GM18951 (cell line): ENCODE measurements around the gene SERTAD3.

Experiments used
- POLR2A ChIP-seq: IDR thresholded peaks from 4 replicates; pipeline ENCODE4 v1.6.1; 2011; ENCODE audit warnings: mild to moderate bottlenecking; ENCODE audit not compliant: insufficient read length, insufficient read depth; ENCODE audit errors: extremely low read depth
- in situ Hi-C: fragments of 300-500 bp; cut with MboI; formaldehyde crosslinking; loops from one replicate; pipeline ENCODE4 v1.12.0; 2022; ENCODE audit warnings: low sequenced_read_pairs, mixed read lengths, inconsistent platforms; ENCODE audit not compliant: unreplicated experiment

SERTAD3 gene

DNA sequence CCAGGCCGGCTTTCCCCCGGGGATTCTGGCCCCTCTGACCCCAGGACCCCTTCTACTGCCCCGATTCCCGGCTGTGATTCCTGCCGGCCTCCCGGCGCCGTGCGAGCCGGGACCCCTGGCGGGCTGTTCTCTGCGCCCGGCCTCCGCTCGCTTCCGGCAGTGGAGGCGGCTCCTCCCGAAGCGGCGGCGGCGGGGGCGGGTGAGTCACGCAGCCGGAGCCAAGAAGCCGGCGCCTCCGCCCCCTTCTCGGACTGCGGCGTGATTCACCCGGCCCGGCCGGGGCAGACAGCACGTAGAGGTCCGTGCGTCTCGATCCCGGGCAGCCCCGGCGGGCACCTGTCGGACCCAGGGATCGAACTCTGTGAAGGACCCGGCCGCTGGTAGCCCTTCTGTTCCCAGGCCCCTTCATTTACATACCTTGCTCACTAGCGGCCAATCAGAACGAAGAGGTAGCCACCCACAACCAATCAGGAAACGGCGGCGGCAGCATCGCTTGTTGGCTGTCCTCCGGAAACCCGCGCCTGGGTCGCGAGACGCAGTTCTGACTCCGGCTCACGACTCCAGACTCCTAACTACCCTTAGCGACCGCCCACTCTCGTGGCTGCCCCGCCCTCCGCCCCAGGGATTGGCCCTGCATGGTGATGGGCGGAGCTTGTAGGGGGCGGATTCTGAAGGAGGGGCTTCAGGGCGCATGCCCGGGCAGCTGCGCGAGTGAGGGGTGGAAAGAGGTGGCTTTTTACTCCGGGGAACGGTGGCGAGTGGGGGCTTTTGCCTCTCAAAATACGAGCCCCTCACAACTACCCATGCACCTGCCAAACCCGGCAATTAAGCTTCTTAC is 18.5 kb downstream of the SERTAD3 start, which contains the start of gene SERTAD1:
Gene SERTAD1 (minus strand): TSS at position 543 of the 838 bp plus-strand sequence. CDS start 2,446 bp downstream, outside the sequence.
- in situ Hi-C loops, result no loop called here

DNA sequence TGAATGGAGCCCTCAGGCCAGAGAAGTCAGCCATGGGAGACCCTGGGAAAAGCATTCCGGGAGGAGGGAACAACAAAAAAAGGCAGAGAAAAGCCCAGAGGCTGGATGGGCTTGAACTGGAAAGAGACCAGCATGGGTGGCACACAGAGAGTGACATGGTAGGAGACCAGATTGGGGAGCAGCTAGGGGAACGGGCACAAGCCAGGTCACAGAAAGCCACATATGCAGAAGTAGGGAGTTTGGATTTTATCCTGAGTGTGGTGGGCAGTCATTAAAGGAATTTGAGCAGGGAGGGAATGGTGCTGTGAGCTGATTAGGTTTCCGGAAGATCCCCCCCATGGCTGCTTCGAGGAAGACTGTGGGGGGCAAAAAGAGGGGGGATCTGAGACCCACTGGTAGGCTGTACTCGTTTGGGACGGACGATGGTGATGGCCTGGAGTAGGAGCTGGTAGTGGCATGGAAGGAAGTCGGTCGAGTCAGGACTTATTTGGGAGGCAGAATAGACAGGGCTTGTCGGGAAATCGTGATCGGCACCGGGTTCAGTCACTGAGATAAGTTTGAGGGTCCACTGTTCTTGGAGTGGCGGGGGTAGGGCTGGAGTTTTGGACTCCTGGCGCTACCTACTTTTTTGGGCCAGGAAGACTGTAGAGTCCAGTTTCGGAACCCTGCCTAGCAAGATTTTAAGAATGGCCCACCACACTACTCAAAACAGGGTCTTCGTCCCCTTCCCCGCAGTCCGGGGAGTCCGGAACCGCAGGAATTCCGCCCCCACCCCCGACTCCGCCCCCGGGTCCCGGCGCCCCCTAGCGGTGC is 19.3 kb downstream of the SERTAD3 start:
- in situ Hi-C loops, result no loop called here
- TF ChIP-seq POLR2A, result no peak

More for the DNA sequence above, 18.5 kb downstream of the SERTAD3 start, which contains the start of gene SERTAD1:
- TF ChIP-seq POLR2A, result peak; percentile 99

DNA sequence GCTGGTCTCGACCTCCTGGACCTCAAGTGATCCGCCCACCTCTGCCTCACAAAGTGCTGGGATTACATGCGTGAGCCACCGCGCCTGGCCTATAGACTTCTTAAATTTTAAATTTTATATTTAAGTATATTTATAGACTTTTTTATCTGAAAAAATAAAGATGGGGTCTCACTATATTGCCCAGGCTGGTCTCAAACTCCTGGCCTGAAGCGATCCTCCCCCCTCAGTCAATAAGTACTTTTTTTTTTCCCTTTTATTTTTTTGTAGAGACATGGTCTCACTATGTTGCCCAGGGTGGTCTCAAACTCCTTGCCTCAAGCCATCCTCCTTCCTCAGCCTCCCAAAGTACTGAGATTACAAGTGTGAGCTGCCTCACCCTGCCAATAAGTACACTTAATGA is 20.2 kb downstream of the SERTAD3 start:
- in situ Hi-C loops, result no loop called here
- no peak for TF ChIP-seq POLR2A

DNA sequence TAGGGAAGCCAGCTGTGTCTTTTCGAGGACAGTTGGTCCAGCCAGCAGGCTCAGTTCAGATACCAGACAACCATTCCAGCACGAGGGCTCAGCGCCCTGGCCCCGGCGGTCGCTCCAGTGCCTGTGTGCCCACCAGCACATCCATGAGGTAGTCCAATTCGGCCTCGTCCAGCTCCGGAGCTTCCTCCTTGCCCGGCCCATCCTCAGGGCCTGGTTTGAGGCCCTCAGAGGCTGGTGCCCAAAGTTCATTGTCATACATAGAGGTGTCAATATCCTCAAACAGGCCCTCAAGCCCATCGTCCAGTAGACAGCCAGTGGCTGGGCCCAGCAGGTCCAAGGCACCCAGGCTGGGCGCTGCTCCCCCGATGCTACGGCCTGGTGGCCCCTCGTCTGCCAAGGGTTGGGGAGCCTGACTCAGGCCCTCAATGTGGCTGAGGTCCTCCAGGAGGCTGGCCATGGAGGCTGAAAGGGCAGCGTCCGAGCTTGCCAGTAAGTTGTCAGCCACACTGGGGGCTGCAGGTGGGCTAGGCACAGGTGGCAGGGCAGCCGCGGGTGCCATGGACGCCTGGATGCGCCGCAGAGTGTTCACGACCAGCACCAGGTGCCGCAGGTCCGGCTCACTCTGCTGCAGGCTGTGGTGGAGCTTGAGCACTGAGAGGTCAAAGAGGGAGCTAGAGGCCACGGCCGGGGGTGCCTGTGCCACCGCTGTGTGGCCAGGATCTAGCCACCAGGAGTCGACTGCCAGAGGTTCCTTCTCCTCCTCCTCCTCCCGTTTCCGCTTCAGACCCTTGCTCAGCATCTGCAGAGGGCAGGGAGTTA is 21.2 kb downstream of the SERTAD3 start:
- TF ChIP-seq POLR2A, result no peak
- in situ Hi-C loops, result no loop called here

DNA sequence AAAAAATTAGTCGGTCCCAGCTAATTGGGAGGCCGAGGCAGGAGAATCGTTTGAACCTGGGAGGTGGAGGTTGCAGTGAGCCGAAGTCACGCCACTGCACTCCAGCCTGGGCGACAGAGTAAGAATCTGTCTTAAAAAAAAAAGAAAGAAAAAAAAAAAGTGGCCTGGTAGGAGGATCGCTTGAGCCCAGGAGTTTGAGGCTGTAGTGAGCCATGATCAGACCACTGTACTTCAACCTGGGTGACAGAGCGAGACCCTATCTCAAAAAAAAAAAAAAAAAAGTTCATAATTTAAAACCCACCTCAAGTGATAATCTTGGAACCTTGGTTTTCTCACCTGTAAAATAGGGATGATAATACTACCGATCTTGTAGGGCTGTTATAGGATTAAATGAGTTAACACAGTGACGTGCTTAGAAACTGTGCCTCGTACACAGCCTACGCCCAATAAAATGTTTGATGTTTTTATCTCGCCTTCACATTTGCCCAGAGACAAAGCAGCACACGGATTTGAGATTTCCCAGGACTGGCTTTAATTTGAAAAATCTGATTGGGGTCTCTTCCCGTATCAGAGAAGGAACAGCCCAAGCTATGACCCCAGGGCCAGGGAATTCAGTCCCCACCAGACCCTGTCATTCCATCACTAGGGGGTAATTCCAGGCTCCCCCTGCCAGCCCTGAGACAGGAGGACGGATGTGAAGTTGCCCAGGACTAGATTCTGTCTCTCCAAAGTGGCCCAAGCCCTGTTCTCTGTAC is 22.0 kb downstream of the SERTAD3 start:
- in situ Hi-C loops, result no loop called here
- no peak for TF ChIP-seq POLR2A

DNA sequence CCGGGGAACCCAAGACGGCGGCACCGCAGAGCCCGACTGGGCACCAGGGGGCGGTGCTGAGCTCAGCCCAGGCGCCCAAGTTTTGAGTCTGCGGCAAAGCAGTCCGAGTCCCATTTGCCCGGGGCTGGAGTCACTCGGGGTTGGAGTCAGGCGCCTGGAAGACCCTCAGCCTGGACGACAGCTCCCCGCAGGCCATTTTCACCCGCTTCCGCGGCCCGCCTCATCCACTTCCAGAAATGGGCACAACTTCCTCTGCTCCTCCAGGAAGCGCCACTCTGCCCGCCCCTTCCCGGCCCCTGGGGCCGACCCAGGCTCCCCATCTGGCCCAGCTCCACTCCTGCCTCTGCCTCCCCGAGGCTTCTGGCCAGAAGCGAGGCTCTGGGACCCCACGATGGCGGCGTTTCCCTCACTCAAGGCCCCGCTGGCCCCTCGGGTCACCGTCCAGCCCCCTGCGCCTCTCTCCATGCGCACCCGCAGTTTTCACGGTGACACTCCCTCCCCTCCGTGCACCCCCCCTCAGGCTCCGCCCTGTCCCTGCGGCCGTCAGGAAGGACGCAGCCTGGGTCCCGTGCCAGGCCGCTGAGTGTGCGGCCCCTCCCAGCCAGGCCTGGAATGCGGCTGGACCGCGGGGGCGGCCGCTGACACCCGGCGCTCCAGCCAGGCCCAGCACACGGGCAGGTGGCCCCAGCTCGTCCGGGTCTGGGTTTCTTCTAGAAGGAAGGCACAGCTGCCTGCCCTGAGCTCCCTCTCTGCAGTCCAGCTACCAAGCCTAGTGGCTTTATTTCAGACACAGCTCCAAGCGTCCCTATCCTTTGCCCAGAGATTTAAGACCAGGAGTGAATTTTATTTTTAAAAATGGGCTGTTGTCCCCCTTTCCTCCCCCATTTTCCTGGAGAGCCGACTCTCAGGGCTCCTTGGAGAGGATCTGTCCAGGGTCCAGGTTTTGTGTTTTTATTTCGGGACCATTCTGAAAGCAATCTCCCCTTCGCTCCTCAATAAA is 23.1 kb downstream of the SERTAD3 start:
- peak; percentile 87 for TF ChIP-seq POLR2A
- in situ Hi-C loops, result no loop called here

DNA sequence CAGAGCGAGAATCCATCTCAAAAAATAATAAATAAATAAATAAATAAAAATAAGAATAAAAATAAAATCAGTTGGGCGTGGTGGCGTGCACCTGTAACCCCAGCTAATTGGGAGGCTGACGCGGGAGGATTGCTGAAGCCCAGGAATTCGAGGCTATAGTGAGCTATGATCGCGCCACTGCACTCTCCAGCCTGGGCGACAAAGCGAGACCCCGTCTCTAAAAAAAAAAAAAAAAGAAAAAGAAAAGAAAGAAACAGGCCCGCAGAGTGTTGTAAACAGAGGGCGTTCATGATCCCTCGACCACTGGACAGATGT is 23.7 kb downstream of the SERTAD3 start:
- in situ Hi-C loops, result no loop called here
- TF ChIP-seq POLR2A, result no peak

DNA sequence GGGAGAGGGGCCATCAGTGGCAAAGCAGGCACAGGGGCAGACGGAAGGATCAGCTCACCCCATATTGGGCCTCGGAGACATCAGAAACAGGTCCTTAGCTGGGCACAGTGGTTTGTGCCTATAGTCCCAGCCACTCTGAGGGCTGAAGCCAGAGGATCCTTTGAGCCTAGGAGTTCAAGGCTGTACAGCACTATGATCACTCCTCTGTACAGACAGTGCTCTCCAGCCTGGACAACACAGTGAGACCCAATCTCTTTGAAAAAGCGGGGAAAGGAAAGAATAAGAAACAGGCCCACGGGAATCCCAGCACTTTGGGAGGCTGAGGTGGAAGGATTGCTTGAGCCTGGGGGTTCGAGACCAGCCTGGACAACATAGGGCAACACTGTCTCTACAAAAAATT is 24.4 kb downstream of the SERTAD3 start:
- in situ Hi-C loops, result no loop called here
- no peak for TF ChIP-seq POLR2A

DNA sequence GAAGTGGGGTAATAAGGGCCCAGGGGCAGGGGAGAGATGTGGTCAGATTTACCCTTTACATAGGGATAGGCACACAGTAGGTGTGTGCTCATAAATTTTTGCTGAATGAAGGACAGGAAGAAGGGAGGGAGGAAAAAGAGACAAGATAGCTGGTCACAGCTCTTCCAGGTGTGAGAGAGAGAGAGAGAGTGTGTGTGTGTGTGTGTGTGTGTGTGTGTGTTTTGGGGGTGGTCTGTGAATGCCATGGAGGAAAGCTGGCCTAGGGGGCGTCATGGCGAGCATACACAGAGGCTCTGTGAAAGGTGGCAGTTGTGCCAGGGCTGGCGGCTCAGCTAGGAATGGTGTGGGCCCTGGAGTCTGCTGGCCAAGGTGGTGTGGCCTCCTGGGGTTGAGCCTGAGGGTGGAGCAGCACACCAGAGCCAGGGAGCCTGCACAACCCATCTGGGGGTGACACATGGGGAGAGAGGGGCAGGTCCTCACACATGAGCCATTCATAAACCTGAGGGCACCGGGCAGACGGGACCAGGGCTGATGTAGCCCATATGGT is 25.0 kb downstream of the SERTAD3 start:
- in situ Hi-C loops, result no loop called here
- no peak for TF ChIP-seq POLR2A

DNA sequence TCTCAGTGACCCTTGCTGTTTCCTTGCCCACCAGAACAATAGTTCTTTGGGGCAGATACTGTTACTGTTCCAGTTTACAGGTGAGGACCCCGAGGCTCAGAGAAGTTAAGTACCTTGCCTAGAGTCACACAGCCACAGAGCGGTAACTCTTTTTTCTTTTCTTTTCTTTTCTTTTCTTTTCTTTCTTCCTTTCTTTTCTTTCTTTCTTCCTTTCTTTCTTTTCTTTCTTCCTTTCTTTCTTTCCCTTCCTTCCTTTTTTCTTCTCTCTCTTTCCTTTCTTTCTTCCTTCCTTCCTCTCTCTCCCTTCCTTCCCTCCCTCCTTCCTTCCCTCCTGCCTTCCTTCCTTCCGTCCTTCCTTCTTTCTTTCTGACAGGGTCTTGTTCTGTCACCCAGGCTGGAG is 26.1 kb downstream of the SERTAD3 start:
- TF ChIP-seq POLR2A, result no peak
- in situ Hi-C loops, result no loop called here

DNA sequence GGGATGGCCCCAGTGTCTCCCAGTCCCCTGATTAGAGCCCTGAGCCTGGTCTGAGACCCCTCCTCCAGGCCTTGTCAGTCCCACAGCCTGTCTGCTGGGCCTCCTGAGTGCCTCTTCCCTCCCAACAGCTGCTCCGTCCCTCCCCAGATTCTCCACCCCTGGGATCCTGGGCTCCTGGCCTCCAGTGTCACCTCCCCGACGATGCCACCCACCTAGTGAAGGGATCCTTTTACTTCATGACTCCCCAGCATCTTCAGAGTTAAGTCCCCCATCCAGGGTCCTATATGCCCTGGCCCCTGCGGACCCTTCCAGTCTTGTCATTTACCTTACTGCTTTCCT is 26.5 kb downstream of the SERTAD3 start:
- in situ Hi-C loops, result no loop called here

More for the DNA sequence above, 26.5 kb downstream of the SERTAD3 start:
- no peak for TF ChIP-seq POLR2A
